AG04449 (cell line): Measurements from ENCODE around the gene IGSF5.

Experiments
- CTCF ChIA-PET: fragments of 350-600 bp; formaldehyde crosslinking; extraction: SDS; loops from one replicate; lab custom pipeline; 2021; ENCODE audit warnings: antibody characterized with exemption; lab: Yijun Ruan, JAX
- POLR2A ChIA-PET: fragments of 400-600, 350-600 bp; formaldehyde crosslinking; extraction: SDS; loops from one replicate; lab custom pipeline; 2020; ENCODE audit warnings: antibody characterized with exemption, inconsistent platforms; lab: Yijun Ruan, JAX
- DNase-seq: peaks from one replicate; pipeline ENCODE4 v3.0.0-alpha.2; 2010; ENCODE audit warnings: low read depth, low spot score
- H3K4me3 ChIP-seq: 2 replicates; pipeline ENCODE4 v1.5.1; 2011; ENCODE audit warnings: low read depth, mild to moderate bottlenecking, control low read depth, low read length
- TF ChIP-seq, protein P1 (sequence below): IDR thresholded peaks from one replicate; pipeline ENCODE4 v1.5.1; 2011; ENCODE audit warnings: mild to moderate bottlenecking, moderate library complexity, low read length, control low read depth, inconsistent platforms; ENCODE audit not compliant: insufficient read depth; ENCODE audit errors: missing control alignments

Gene IGSF5

DNA sequence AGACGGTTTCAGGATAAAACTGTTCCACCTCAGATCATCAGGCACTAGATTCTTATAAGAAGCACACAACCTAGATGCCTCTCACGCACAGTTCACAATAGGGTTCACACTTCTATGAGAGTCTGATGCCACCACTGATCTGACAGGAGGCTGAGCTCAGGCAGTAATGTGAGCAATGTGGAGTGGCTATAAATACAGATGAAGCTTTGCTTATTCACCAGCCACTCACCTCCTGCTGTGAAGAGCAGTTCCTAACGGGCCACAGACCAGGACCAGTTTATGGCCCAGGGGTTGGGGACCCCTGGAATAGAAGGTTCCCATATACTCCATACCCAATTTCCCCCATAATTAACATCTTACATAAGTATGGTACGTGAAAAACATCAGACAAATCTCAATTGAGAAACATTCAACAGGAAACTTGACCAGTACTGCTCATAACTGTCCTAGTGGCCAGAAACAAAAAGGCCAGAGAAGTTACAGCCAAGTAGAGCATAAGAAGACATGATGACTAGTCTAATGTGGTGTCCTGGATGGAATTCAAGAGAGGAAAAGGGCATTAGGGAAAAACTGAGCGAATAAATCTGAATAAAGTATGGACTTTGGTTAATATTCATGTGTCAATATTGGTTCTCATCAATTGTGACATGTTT is 24.7 kb upstream of the IGSF5 start:
- TF ChIP-seq, protein P1, sequence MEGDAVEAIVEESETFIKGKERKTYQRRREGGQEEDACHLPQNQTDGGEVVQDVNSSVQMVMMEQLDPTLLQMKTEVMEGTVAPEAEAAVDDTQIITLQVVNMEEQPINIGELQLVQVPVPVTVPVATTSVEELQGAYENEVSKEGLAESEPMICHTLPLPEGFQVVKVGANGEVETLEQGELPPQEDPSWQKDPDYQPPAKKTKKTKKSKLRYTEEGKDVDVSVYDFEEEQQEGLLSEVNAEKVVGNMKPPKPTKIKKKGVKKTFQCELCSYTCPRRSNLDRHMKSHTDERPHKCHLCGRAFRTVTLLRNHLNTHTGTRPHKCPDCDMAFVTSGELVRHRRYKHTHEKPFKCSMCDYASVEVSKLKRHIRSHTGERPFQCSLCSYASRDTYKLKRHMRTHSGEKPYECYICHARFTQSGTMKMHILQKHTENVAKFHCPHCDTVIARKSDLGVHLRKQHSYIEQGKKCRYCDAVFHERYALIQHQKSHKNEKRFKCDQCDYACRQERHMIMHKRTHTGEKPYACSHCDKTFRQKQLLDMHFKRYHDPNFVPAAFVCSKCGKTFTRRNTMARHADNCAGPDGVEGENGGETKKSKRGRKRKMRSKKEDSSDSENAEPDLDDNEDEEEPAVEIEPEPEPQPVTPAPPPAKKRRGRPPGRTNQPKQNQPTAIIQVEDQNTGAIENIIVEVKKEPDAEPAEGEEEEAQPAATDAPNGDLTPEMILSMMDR = no peak
- ChIA-PET POLR2A (no interaction called here), CTCF (interaction anchor here (17.1 kb wide), 1 partner anchor 199 kb away, joined by 482 read pairs; no protein-coding TSS in a partner anchor)
- DNase-seq = no peak
- H3K4me3 ChIP-seq = no peak overlapping the region

DNA sequence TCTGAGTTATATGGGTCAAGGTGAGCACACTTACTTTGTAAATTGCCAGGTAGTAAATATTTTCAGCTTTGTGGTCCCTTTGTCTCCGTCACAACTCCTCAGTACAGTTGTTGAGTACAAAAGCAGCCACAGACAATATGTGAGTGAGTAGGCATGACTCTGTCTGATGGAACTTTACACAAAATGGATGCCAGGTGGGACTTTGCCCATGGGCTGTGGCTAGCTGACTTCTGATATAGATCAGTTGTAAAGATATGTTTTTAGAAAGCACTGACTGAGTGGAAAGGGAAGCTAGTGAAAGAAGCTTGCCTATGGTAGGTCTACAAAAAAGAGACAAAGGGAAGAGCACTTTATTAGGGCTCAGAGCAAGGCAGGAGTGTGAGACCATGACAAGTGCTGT is 23.1 kb upstream of the IGSF5 start:
- POLR2A ChIA-PET = no interaction called here
- no peak overlapping the region for H3K4me3 ChIP-seq
- CTCF ChIA-PET = interaction anchor here (1.5 to 9.4 kb wide), 2 partner anchors 15 to 204 kb away, joined by 4 to 72 read pairs; no protein-coding TSS in a partner anchor
- DNase-seq = no peak
- TF ChIP-seq, protein P1 = no peak

- POLR2A ChIA-PET = no interaction called here
- no peak for DNase-seq
- no peak overlapping the region for H3K4me3 ChIP-seq
- TF ChIP-seq, protein P1 = no peak
- CTCF ChIA-PET = interaction anchor here (9.4 kb wide), 1 partner anchor 207 kb away, joined by 72 read pairs; no protein-coding TSS in a partner anchor
Observed at GRCh38 chr21:39724944-39725343, 20.0 kb upstream of the IGSF5 start.

DNA sequence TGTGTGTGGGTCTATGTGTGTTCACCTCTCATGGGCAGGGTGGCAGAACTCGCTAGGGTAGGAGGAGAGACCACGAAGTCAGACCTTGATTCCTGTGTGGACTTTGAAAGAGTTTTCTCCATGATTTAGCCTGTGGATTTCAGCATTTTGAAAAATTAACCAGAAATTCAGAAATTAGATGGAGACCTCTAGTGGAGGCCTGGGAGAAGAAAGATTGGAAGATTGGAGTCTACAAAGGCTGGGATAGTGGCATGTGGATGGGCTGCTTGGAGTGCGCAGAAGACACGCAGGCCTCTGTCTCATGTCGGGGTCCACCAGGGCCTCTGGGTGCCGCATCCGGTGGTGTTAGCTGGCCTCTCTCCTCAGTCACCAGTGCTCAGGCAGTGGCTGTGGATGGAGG is 18.9 kb upstream of the IGSF5 start:
- ChIA-PET CTCF (interaction anchor here (9.4 kb wide), 1 partner anchor 208 kb away, joined by 72 read pairs; no protein-coding TSS in a partner anchor), POLR2A (no interaction called here)
- no peak for DNase-seq
- no peak overlapping the region for H3K4me3 ChIP-seq
- TF ChIP-seq, protein P1 = no peak

DNA sequence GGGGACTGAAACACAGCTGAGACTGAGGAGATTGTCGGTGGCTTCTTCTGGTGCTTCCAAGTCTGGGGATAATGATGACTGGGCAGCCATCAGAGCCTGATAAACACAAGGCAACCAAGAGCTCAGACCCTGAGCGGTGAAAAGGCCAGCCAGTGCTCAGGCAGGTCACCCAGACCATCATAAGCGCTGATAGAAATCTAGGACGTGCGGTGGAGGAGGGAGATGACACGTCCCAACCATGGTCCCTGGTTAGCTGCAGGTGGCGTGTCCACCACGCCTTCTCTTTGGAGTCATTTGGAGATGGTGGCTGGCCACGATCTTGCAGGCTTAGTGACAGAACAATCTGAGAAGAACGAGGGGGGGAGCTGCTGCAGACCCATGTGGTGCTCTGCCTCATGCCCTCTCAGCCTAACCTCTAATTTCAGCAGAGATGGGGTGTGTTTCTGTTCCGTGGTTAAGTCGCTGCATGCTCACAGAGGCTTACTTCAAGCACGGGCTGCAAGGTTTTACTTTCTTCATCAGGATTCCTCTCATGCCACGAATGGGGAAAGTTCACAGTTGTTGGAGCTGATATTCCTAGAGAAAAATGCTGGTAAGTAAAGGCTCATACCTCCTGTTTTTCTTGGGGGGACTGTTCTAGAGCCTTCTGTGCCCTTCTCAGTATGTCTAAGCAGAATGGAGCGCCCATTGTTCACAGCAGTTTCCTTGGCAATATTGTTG is 17.4 kb upstream of the IGSF5 start:
- H3K4me3 ChIP-seq = no peak overlapping the region
- TF ChIP-seq, protein P1 = no peak
- no peak for DNase-seq
- POLR2A ChIA-PET = no interaction called here
- CTCF ChIA-PET = interaction anchor here (9.4 kb wide), 1 partner anchor 209 kb away, joined by 72 read pairs; no protein-coding TSS in a partner anchor

DNA sequence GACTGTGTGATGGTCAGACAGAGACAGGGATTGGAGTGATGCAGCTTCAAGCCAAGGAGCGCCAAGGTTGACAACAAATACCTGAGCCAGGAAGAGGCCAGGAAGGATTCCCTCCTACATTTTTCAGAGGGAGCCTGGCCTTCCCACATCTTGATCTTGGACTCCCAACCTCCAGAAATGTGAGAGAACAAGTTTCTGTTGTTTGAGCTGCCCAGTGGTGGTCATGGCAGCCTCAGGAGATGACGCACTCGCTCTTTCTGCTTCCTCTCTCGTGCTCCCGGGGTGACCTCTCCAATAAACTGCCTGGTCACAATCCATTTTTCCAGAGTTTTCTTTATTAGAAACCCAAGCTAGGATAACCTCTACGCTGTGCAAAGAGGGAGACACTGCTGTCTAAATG is 16.6 kb upstream of the IGSF5 start:
- ChIA-PET POLR2A (no interaction called here), CTCF (interaction anchor here (9.4 kb wide), 1 partner anchor 210 kb away, joined by 72 read pairs; no protein-coding TSS in a partner anchor)
- DNase-seq = no peak
- no peak overlapping the region for H3K4me3 ChIP-seq
- TF ChIP-seq, protein P1 = no peak
